Muscle layer of duodenum (tissue), 2 donors: ENCODE results near the gene KCNN1.
"Not testable (repeated sequence)": the region's sequence is repeated elsewhere in the genome, so short reads cannot be mapped to it uniquely, and the experiment has no call there.

Source experiments
- H3K27ac ChIP-seq: one replicate; pipeline ENCODE4 v1.7.0; 2013; ENCODE audit warnings: mild to moderate bottlenecking, low read length
- H3K27me3 ChIP-seq: one replicate; pipeline ENCODE4 v1.7.0; 2013; ENCODE audit warnings: low read depth, mild to moderate bottlenecking, control low read depth, low read length
- H3K36me3 ChIP-seq, 2 donors: one replicate each; pipeline ENCODE4 v1.7.0; 2013; ENCODE audit warnings: low read length in 2 of 2, control low read depth in 1 of 2, mild to moderate bottlenecking in 1 of 2; ENCODE audit not compliant: insufficient read depth in 2 of 2, control insufficient read depth in 1 of 2
- H3K4me1 ChIP-seq, 2 donors: one replicate each; pipeline ENCODE4 v1.7.0; 2013; ENCODE audit warnings: low read length in 2 of 2, mild to moderate bottlenecking in 2 of 2, control low read depth in 1 of 2, moderate library complexity in 1 of 2; ENCODE audit not compliant: insufficient read depth in 2 of 2, control insufficient read depth in 1 of 2
- H3K4me3 ChIP-seq, 2 donors: one replicate each; pipeline ENCODE4 v1.7.0; 2013; ENCODE audit warnings: low read length in 2 of 2, low read depth in 1 of 2, mild to moderate bottlenecking in 1 of 2
- H3K9me3 ChIP-seq, 2 donors: one replicate each; pipeline ENCODE4 v1.7.0; 2013; ENCODE audit warnings: low read length in 2 of 2, control low read depth in 1 of 2, mild to moderate bottlenecking in 1 of 2; ENCODE audit not compliant: control insufficient read depth in 1 of 2
- donor health status: healthy.

The KCNN1 gene

DNA sequence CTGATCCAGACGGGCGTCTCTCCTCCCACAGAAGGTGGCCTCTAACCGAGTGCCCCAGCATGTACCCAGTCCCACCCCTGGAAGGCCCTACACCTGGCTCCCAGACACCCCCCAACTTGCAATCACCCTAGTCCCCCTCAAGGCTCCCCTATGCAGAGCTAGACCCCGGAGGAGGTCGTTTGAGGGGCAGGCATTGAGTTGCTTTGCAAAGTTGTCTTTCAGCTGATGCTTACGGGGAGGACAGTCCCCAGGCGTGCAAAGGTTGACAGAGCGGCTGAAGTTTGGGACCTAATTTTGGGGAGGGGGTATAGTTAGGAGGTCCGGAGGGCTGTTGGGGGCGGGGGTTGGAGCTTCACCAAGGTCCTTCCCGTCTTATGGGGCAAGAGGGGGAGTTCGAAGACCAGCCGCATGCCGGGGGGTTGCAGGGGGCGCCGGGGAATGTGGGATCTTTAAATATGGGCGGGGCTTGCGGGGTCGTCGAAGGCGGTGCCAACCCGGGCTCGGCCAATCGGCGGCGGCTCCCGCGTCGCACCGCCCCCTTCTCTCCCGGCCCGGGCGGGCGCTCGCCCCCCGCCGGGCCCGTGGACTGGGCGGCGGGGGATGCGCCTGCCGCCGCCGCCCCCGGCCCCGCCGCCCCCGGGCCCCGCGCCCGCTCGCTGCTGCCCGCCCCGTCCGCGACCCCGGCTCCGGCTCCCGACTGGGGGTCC is at the start of gene KCNN1:
Gene KCNN1, plus strand, starts transcription at position 558 of the 707 bp plus-strand sequence. CDS start 6,782 bp downstream, outside the sequence.
- peaks cover 19% of the 10 kb centered on the region for H3K27me3 ChIP-seq

DNA sequence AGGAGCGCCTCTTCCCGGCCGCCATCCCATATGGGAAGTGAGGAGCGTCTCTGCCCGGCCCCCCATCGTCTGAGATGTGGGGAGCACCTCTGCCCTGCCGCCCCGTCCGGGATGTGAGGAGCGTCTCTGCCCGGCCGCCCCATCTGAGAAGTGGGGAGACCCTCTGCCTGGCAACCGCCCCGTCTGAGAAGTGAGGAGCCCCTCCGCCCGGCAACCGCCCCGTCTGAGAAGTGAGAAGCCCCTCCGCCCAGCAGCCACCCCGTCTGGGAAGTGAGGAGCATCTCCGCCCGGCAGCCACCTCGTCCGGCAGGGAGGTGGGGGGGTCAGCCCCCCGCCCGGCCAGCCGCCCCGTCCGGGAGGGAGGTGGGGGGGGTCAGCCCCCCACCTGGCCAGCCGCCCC is 48.8 kb upstream of the KCNN1 start:
- H3K4me1 ChIP-seq, H3K27ac ChIP-seq, H3K27me3 ChIP-seq, H3K4me3 ChIP-seq, H3K9me3 ChIP-seq, H3K36me3 ChIP-seq: not testable (repeated sequence)

More for the DNA sequence above, at the start of gene KCNN1:
- no peaks in the 10 kb centered on the region for H3K36me3 ChIP-seq
- no peaks in the 10 kb centered on the region for H3K9me3 ChIP-seq
- H3K4me1 ChIP-seq, result peaks cover 0 to 6% of the 10 kb centered on the region in 2 donors
- no peak within 1 kb of the TSS for H3K27ac ChIP-seq
- H3K4me3 ChIP-seq, result no peak within 1 kb of the TSS

DNA sequence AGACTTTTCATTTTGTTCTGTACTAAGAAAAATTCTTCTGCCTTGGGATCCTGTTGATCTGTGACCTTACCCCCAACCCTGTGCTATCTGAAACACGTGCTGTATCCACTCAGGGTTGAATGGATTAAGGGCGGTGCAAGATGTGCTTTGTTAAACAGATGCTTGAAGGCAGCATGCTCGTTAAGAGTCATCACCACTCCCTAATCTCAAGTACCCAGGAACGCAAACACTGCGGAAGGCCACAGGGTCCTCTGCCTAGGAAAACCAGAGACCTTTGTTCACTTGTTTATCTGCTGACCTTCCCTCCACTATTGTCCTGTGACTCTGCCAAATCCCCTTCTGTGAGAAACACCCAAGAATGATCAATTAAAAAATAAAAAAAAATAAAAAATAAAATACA is 47.8 kb upstream of the KCNN1 start:
- H3K36me3 ChIP-seq, H3K27me3 ChIP-seq, H3K4me1 ChIP-seq: not testable (repeated sequence)

DNA sequence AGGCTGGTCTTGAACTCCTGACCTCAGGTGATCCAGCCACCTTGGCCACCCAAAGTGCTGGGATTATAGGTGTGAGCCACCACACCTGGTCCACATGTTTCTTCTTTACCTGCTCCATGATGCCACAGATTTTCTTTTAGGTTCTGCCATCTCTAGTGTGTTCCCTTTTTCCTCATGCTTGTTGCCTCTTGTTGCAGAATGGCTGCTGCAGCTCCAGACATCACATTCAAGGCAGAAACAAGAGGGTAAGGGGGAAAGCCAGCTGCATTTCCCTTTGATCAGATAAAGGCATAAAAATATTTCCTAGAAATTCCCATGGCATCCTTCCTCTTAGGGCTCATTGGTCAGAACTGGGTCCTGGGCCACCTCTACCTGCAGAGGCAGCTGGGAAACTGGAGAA is 46.4 kb upstream of the KCNN1 start:
- Histone ChIP-seq H3K27ac (no peak overlapping the region), H3K4me3 (no peak overlapping the region), H3K27me3 (no peaks in the 10 kb centered on the region), H3K9me3 (no peaks in the 10 kb centered on the region), H3K4me1 (no peaks in the 10 kb centered on the region), H3K36me3 (no peaks in the 10 kb centered on the region)

More for the DNA sequence above, 47.8 kb upstream of the KCNN1 start:
- not testable (repeated sequence) for H3K27ac ChIP-seq, H3K4me3 ChIP-seq, H3K9me3 ChIP-seq

DNA sequence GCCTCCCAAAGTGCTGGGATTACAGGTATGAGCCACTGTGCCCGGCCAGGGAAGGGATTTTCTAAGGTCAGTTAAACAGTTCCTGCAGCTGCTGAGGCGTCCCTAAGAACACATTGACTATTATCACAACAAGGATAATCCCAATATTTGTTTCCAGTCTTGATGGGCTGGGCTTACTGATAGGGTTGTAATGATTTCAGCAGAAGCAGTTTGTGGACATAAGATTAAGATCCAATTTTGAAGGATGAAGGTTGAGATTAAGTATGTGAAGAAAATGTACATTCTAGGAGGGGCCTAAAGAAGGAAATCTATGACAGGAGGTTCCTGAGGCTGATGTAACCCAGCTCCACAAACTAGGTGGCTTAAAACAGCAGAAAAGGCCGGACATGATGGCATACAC is 44.8 kb upstream of the KCNN1 start:
- Histone ChIP-seq H3K27me3 (no peaks in the 10 kb centered on the region), H3K9me3 (no peaks in the 10 kb centered on the region), H3K4me1 (no peaks in the 10 kb centered on the region), H3K27ac (no peak overlapping the region), H3K36me3 (no peaks in the 10 kb centered on the region), H3K4me3 (no peak overlapping the region)

DNA sequence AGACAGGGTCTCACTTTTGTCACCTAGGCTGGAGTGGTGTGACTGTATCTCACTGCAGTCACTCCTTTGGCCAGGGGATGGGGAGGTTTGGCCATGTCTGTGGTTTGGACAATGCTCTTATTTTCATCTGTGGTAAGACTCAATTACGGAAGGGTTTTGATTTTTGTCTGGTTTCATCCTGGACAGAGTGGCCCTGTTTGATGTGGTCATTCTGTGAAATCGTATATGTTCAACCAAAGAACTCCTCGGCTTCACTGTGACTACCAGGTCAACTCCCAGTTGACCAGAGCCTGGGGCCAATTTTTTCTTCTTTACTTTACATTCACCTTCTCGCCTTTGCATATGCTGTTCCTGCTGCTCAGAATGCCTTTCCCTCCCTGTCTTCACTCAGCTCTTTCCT is 40.9 kb upstream of the KCNN1 start:
- Histone ChIP-seq H3K4me3 (no peak overlapping the region), H3K27me3 (no peaks in the 10 kb centered on the region), H3K4me1 (no peaks in the 10 kb centered on the region), H3K36me3 (no peaks in the 10 kb centered on the region), H3K9me3 (no peaks in the 10 kb centered on the region), H3K27ac (no peak overlapping the region)

DNA sequence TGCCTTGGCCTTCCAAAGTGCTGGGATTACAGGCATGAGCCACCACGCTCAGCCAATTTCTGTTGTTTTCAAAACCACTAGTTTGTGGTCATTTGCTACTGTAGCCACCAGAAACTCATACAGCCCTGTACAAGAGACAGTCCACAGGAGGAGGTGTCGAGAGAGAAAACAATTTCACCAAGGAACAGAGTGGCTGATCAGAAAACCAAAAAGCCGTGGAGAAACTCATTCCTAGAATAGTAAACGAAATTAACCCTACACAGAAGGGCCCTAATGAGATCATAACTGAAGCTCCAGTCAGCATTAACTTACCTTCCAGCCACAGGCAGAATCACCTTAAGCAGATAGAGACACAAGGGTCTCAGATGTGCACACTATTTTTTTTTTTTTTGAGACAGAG is 37.9 kb upstream of the KCNN1 start:
- H3K4me1 ChIP-seq, result peaks cover 0 to 13% of the 10 kb centered on the region in 2 donors
- H3K27ac ChIP-seq, result no peak overlapping the region
- H3K27me3 ChIP-seq, result no peaks in the 10 kb centered on the region
- no peak overlapping the region for H3K4me3 ChIP-seq
- no peaks in the 10 kb centered on the region for H3K9me3 ChIP-seq
- H3K36me3 ChIP-seq, result no peaks in the 10 kb centered on the region

DNA sequence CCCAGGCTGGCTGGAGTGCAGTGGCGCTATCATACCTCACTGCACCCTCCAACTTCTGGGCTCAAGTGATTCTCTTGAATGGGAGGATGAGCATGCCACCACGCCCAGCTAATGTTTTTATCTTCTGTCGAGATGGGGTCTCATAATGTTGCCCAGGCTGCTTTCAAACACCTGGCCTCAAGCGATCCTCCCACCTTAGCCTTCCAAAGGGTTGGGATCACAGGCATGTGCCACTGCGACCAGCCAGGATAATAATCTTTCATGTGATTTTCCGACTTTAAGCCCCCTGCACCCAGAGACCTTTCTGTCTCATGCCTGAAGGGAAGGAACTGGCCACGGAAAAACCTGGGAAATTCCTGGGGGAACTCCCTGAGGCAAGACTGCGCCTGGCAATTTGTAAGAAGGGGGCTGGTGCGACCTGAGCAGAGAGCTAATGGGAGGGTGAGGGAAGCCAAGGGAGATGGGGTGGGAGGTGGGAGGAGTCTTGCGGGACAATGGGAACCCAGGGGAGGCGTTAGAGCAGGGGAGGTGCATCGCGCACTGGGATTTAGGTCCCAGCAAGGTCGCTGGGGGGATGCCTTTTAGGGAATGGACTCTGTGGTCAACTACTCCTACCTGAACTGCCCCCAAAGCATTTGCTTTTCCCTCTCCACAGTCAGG is 35.2 kb upstream of the KCNN1 start:
- no peak overlapping the region for H3K27ac ChIP-seq
- no peaks in the 10 kb centered on the region for H3K36me3 ChIP-seq
- H3K4me3 ChIP-seq, result peak overlapping the region; percentile 91 to 94
- peaks cover 0 to 16% of the 10 kb centered on the region in 2 donors for H3K4me1 ChIP-seq
- H3K27me3 ChIP-seq, result no peaks in the 10 kb centered on the region
- no peaks in the 10 kb centered on the region for H3K9me3 ChIP-seq

DNA sequence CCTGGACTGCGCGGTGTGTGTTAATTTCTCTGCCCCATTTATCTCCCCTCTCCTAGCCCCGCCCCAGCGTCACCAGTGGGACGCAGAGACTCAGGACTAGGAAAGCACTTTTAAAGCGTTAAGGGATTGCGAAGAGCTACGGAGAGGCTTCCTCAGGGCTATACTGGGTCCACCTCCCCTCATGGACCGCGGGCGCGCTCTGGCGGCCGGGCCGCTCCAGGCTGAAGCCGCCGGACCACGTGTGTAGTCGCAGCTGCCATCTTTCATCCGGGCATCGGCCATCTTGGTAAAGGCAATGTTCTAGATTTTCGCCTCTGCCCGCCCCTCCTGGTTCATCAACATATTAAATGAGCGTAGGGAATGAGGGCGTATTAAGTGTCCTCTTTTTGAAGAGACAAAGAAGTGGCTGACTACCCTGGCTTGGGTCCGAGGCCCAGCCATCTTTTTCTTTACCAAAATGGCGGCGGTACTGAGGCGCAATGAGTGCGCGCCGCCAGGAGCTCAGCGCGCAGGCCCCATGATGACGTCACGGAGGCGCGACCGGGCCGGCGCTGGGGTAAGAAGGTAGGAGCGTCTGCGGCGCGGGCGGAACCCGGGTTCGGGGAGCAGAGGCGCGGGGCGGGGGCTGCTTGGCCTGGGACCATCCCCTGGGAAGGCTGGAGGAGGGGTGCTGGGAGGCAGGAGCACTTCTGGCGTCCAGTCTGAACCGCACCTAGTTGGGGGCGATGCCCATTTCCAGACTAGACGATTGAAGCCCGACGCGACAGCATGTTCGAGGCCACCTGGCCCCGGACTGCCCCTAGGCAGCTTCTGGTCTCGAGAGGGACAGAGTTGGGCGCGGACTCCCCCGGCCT is 34.2 kb upstream of the KCNN1 start, which contains the start of gene CCDC124:
Gene CCDC124, plus strand, starts transcription at position 531 of the 854 bp plus-strand sequence. CDS start 3,406 bp downstream, outside the sequence.
- Histone ChIP-seq H3K27me3 (no peaks in the 10 kb centered on the region), H3K27ac (peak within 1 kb of the TSS; percentile 89), H3K4me1 (peaks cover 0 to 16% of the 10 kb centered on the region in 2 donors), H3K9me3 (no peaks in the 10 kb centered on the region), H3K4me3 (peak within 1 kb of the TSS; percentile 91 to 94), H3K36me3 (no peaks in the 10 kb centered on the region)

DNA sequence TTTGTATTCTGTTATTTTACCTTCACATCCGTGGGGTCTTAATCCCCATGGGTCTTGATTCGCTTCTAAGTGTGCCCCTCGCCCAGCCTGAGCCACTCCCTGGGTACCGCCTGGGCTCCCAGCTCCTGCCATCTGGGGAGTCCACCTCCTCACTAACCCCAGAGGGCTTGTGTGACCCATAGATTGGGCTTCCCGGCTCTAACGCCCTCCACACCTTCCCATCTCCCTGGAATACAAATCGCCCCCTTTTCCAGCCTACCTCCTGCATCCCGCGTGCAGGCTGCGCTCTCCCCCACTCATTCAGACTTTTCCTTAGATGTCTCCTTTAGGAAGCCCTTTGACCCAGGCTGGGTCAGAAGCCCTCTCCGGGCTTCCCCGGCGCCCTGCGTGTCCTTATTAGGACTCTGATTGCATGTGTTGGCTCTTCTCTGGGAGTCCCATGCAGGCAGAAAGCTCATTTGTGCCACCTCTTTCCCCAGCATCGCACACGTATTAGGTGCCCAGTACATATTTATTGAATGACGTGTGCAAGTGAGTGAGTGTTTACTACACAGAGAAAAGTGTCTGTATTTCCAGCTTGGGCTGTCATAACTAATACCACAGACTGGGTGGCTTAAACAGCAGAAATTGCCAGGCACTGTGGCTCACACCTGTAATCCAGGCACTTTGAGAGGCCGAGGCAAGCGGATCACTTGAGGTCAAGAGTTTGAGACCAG is 33.3 kb upstream of the KCNN1 start:
- peak overlapping the region; percentile 89 for H3K27ac ChIP-seq

More for the DNA sequence above, 33.3 kb upstream of the KCNN1 start:
- Histone ChIP-seq H3K27me3 (no peaks in the 10 kb centered on the region), H3K36me3 (no peaks in the 10 kb centered on the region), H3K4me1 (peaks cover 0 to 16% of the 10 kb centered on the region in 2 donors), H3K4me3 (peak overlapping the region; percentile 91 to 94), H3K9me3 (no peaks in the 10 kb centered on the region)
